ENCODE data around the gene DHPS. TPM values are rescaled to one million over a fixed set of nuclear protein-coding genes. Genes with fewer than 3 reads are reported as not detected.

The DHPS gene
- total and polyA plus RNA-seq, 2 of the 13 experiments (the other 11 are each of a cell fraction or from before 2014, with no cell fraction given) = 43.3 to 84.3 TPM

- TF ChIP-seq DPF2 (CRISPR knock-in tag; IDR thresholded peaks at IDR 0.05; ENCODE audit: borderline replicate concordance, low read depth) (no peak), TCF7 (IDR thresholded peaks at IDR 0.05; ENCODE audit: low read depth) (no peak), HOXA9 (CRISPR knock-in tag; IDR thresholded peaks at IDR 0.05; ENCODE audit: borderline replicate concordance) (no peak), KMT2B (CRISPR knock-in tag; IDR thresholded peaks at IDR 0.05) (peak; percentile 55; the same call in 1 of the 2 replicates), SMARCE1 (IDR thresholded peaks at IDR 0.05; ENCODE audit: borderline replicate concordance) (no peak), PBX3 (CRISPR knock-in tag; IDR thresholded peaks at IDR 0.05; ENCODE audit: borderline replicate concordance) (no peak), NCOA5 (CRISPR knock-in tag; IDR thresholded peaks at IDR 0.05) (no peak), CSRNP1 (CRISPR knock-in tag; IDR thresholded peaks at IDR 0.05) (no peak), ZNF709 (CRISPR knock-in tag; IDR thresholded peaks at IDR 0.05) (no peak), CBX2 (IDR thresholded peaks at IDR 0.05; ENCODE audit: low read depth, low read length) (no peak), CBX2 (CRISPR knock-in tag; IDR thresholded peaks at IDR 0.05; ENCODE audit: low read depth) (no peak), SOX6 (IDR thresholded peaks at IDR 0.05) (no peak), SOX6 (CRISPR knock-in tag; IDR thresholded peaks at IDR 0.05) (0 out of 2 replicates have a peak, but pooled peaks have one; percentile 17), TARDBP (CRISPR knock-in tag; IDR thresholded peaks at IDR 0.05) (no peak), SMYD3 (CRISPR knock-in tag; IDR thresholded peaks at IDR 0.05) (no peak), CSRNP2 (CRISPR knock-in tag; conservative IDR thresholded peaks at IDR 0.05; ENCODE audit: low read depth) (no peak), KLF16 (CRISPR knock-in tag; IDR thresholded peaks at IDR 0.05) (peak in 1 of 2 experiments; percentile 32; a peak in 1 of 4 replicates), ZNF619 (CRISPR knock-in tag; IDR thresholded peaks at IDR 0.05) (0 out of 2 replicates have a peak, but pooled peaks have one; percentile 36), ZNF451 (CRISPR knock-in tag; IDR thresholded peaks at IDR 0.05) (no peak), ZNF329 (CRISPR knock-in tag; IDR thresholded peaks at IDR 0.05; ENCODE audit: low read depth) (no peak), ZFP1 (CRISPR knock-in tag; IDR thresholded peaks at IDR 0.05) (no peak), CENPT (CRISPR knock-in tag; IDR thresholded peaks at IDR 0.05; ENCODE audit: low read depth) (no peak), ZNF460 (CRISPR knock-in tag; IDR thresholded peaks at IDR 0.05; ENCODE audit: borderline replicate concordance) (no peak), RAD21 (CRISPR knock-in tag; IDR thresholded peaks at IDR 0.05) (peak; percentile 55; the same call in 1 of the 2 replicates), ZNF670 (CRISPR knock-in tag; IDR thresholded peaks at IDR 0.05; ENCODE audit: borderline replicate concordance) (no peak), ZNF496 (CRISPR knock-in tag; IDR thresholded peaks at IDR 0.05; ENCODE audit: insufficient replicate concordance) (no peak)
These were observed 41.6 kb downstream of the DHPS start (continued) for GRCh38 chr19:12639901-12640613.
